GM12878 (cell line): ENCODE data around the gene SEC23A. TPM values are rescaled to one million over a fixed set of nuclear protein-coding genes. Genes with fewer than 3 reads are reported as not detected.

Source experiments
- FOXM1 ChIP-seq: IDR thresholded peaks from 2 replicates; pipeline ENCODE4 v1.6.1; 2012; ENCODE audit warnings: low read depth, mild to moderate bottlenecking, inconsistent platforms, low read length, moderate library complexity
- RUNX3 ChIP-seq: IDR thresholded peaks from 2 replicates; pipeline ENCODE4 v1.6.1; 2012; ENCODE audit warnings: low read length, inconsistent platforms
- ZBTB11 ChIP-seq: fragments of 450-650 bp; formaldehyde crosslinking; IDR thresholded peaks from 2 replicates; pipeline ENCODE4 v1.5.0; 2022; ENCODE audit warnings: mild to moderate bottlenecking, missing genetic modification characterization
- ZNF24 ChIP-seq: fragments of 450-650 bp; IDR thresholded peaks from 2 replicates; pipeline ENCODE4 v1.6.1; 2017; ENCODE audit warnings: antibody characterized with exemption, mild to moderate bottlenecking
- ZNF274 ChIP-seq: IDR thresholded peaks from one replicate; pipeline ENCODE4 v1.8.0; 2011; ENCODE audit not compliant: insufficient read length, insufficient read depth
- ZNF687 ChIP-seq: fragments of 450-650 bp; IDR thresholded peaks from 2 replicates; pipeline ENCODE4 v1.6.1; 2017; ENCODE audit warnings: mild to moderate bottlenecking, moderate library complexity
- polyA plus RNA-seq, 11 experiments: library from polyadenylated mRNA; depleted of rRNA in 4 of 11; unstranded in 6 of 11; stranded (reverse) in 5 of 11; fragments of >200 nt; fragmentation: Nextera tagmentation in 4 of 11; fragmentation: Illumina TruSeq in 1 of 11; extraction: Ambion mirVana in 4 of 11; extraction: Trizol in 1 of 11; gene quantifications; 1 replicate in 1 of 11; 2 replicates in 10 of 11; pipeline versions ENCODE4 v1.2.1 to v1.2.3, GENCODE V29; 2011 to 2016; ENCODE audit warnings: inconsistent platforms in 2 of 11, missing spikeins in 2 of 11, low read depth in 1 of 11
- total RNA-seq, 4 experiments: library from RNA; depleted of rRNA in 3 of 4; stranded (reverse); fragments of >200 nt in 3 of 4; fragmentation: Illumina TruSeq in 1 of 4; extraction: Trizol in 1 of 4; gene quantifications; 2 replicates each; pipeline versions ENCODE4 v1.2.1 to v1.2.3, GENCODE V29; 2013 to 2021
- TF ChIP-seq, protein P1 (sequence below): fragments of 450-650 bp; conservative IDR thresholded peaks from 2 replicates; pipeline ENCODE4 v1.6.1; 2017; ENCODE audit warnings: mild to moderate bottlenecking, moderate library complexity

The SEC23A gene
- total and polyA plus RNA-seq, 10 of the 15 experiments (the other 5 are each of a cell fraction or from before 2014, with no cell fraction given): 13.6 to 63.8 (median 37.3) TPM

GRCh38 chr14:39102969-39103957, at the start of gene SEC23A (continued):
- TF ChIP-seq ZNF687 (0 out of 2 replicates have a peak, but pooled peaks have one; percentile 50), ZNF24 (no peak), ZBTB11 (peak; percentile 56), FOXM1 (no peak), RUNX3 (no peak), ZNF274 (no peak)
- TF ChIP-seq, protein P1, sequence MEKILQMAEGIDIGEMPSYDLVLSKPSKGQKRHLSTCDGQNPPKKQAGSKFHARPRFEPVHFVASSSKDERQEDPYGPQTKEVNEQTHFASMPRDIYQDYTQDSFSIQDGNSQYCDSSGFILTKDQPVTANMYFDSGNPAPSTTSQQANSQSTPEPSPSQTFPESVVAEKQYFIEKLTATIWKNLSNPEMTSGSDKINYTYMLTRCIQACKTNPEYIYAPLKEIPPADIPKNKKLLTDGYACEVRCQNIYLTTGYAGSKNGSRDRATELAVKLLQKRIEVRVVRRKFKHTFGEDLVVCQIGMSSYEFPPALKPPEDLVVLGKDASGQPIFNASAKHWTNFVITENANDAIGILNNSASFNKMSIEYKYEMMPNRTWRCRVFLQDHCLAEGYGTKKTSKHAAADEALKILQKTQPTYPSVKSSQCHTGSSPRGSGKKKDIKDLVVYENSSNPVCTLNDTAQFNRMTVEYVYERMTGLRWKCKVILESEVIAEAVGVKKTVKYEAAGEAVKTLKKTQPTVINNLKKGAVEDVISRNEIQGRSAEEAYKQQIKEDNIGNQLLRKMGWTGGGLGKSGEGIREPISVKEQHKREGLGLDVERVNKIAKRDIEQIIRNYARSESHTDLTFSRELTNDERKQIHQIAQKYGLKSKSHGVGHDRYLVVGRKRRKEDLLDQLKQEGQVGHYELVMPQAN: no peak; the same call in 1 of the 2 replicates
